IMR-90 (cell line): ENCODE data around the gene TSEN54. TPM values are rescaled to one million over a fixed set of nuclear protein-coding genes. Genes with fewer than 3 reads are reported as not detected.

Experiments
- ATAC-seq: fragments of 200-7000 bp; cut with Tn5 transposase; 2 replicates; pipeline ENCODE4 v1.9.1; 2020; ENCODE audit warnings: low read depth, mild to moderate bottlenecking, moderate library complexity
- BruUV-seq: library from RNA; stranded (reverse); fragments of 400-500 nt; replicated peaks from 2 replicates; lab custom pipeline; 2021; lab: Mats Ljungman, UMichigan
- CTCF ChIA-PET: fragments of 300-600 bp; formaldehyde crosslinking; extraction: SDS; loops from one replicate; lab custom pipeline; 2021; ENCODE audit warnings: antibody characterized with exemption; lab: Yijun Ruan, JAX
- POLR2A ChIA-PET: fragments of 300-600 bp; sonication (Branson Sonifier 250); formaldehyde crosslinking; loops from one replicate; lab custom pipeline; 2022; ENCODE audit warnings: antibody characterized with exemption; ENCODE audit not compliant: unreplicated experiment; lab: Charles Lee
- DNase-seq: peaks from one replicate; pipeline ENCODE4 v3.0.0; 2013
- H2AFZ ChIP-seq: replicated peaks from 2 replicates; pipeline ENCODE3; 2013; ENCODE audit warnings: low read length, mild to moderate bottlenecking; ENCODE audit not compliant: poor library complexity
- H2AK5ac ChIP-seq: 2 replicates; pipeline ENCODE4 v1.6.1; 2013; ENCODE audit warnings: low read depth, low read length, inconsistent platforms
- H2AK9ac ChIP-seq: replicated peaks from 2 replicates; pipeline ENCODE3; 2013; ENCODE audit warnings: mild to moderate bottlenecking, low read depth, low read length, moderate library complexity; ENCODE audit not compliant: poor library complexity
- H2BK120ac ChIP-seq: 2 replicates; pipeline ENCODE4 v1.6.1; 2013; ENCODE audit warnings: low read depth, low read length, inconsistent platforms
- H2BK15ac ChIP-seq: 3 replicates; pipeline ENCODE4 v1.6.1; 2013; ENCODE audit warnings: low read depth, low read length, inconsistent platforms
- H2BK20ac ChIP-seq: 2 replicates; pipeline ENCODE4 v1.6.1; 2013; ENCODE audit warnings: low read depth, mild to moderate bottlenecking, inconsistent platforms, low read length, moderate library complexity
- H2BK5ac ChIP-seq: 2 replicates; pipeline ENCODE4 v1.6.1; 2013; ENCODE audit warnings: mild to moderate bottlenecking, low read depth, low read length, inconsistent platforms; ENCODE audit not compliant: poor library complexity, severe bottlenecking
- H3K14ac ChIP-seq: replicated peaks from 2 replicates; pipeline ENCODE4 v1.6.1; 2013; ENCODE audit warnings: low read depth, low read length, inconsistent platforms
- H3K18ac ChIP-seq: 2 replicates; pipeline ENCODE4 v1.6.1; 2013; ENCODE audit warnings: low read depth, low read length, control low read depth
- H3K23ac ChIP-seq: 2 replicates; pipeline ENCODE4 v1.6.1; 2013; ENCODE audit warnings: low read depth, low read length, inconsistent platforms
- H3K27ac ChIP-seq: 2 replicates; pipeline ENCODE4 v1.5.1; 2013; ENCODE audit warnings: mild to moderate bottlenecking, control low read depth, low read length; ENCODE audit not compliant: insufficient read depth
- H3K27me3 ChIP-seq: 2 replicates; pipeline ENCODE4 v1.6.1; 2013; ENCODE audit warnings: low read length; ENCODE audit not compliant: control insufficient read depth, insufficient read depth
- H3K36me3 ChIP-seq: 2 replicates; pipeline ENCODE4 v1.6.1; 2013; ENCODE audit warnings: low read length, mixed read lengths; ENCODE audit not compliant: control insufficient read depth, insufficient read depth
- H3K4ac ChIP-seq: 2 replicates; pipeline ENCODE4 v1.6.1; 2013; ENCODE audit warnings: low read depth, low read length, inconsistent platforms
- H3K4me1 ChIP-seq: 2 replicates; pipeline ENCODE4 v1.6.1; 2013; ENCODE audit warnings: low read length, mixed read lengths; ENCODE audit not compliant: control insufficient read depth, insufficient read depth
- H3K4me2 ChIP-seq: 2 replicates; pipeline ENCODE4 v1.6.1; 2013; ENCODE audit warnings: low read depth, mild to moderate bottlenecking, control low read depth, low read length, moderate library complexity
- H3K4me3 ChIP-seq: 2 replicates; pipeline ENCODE4 v1.5.1; 2013; ENCODE audit warnings: low read depth, mild to moderate bottlenecking, control low read depth, low read length, moderate library complexity; ENCODE audit not compliant: insufficient read depth
- H3K56ac ChIP-seq: 2 replicates; pipeline ENCODE4 v1.6.1; 2013; ENCODE audit warnings: low read length, inconsistent platforms; ENCODE audit not compliant: insufficient read depth; ENCODE audit errors: extremely low read depth
- H3K79me1 ChIP-seq, 2 experiments: 2 replicates each; pipeline ENCODE4 v1.6.1; 2013; ENCODE audit warnings: low read length in 2 of 2, inconsistent platforms in 1 of 2, low read depth in 1 of 2
- H3K9ac ChIP-seq: 2 replicates; pipeline ENCODE4 v1.6.1; 2013; ENCODE audit warnings: low read depth, low read length, control low read depth
- H3K9me1 ChIP-seq: 2 replicates; pipeline ENCODE4 v1.6.1; 2013; ENCODE audit warnings: low read length, inconsistent platforms; ENCODE audit not compliant: insufficient read depth
- H3K9me3 ChIP-seq: 2 replicates; pipeline ENCODE4 v1.6.1; 2013; ENCODE audit warnings: low read length; ENCODE audit not compliant: control insufficient read depth, insufficient read depth
- H4K20me1 ChIP-seq: 2 replicates; pipeline ENCODE4 v1.6.1; 2013; ENCODE audit warnings: low read length, inconsistent platforms; ENCODE audit not compliant: insufficient read depth
- H4K5ac ChIP-seq: 2 replicates; pipeline ENCODE4 v1.6.1; 2013; ENCODE audit warnings: mild to moderate bottlenecking, low read depth, low read length, control low read depth
- H4K8ac ChIP-seq, 2 experiments: 2 replicates each; pipeline ENCODE4 v1.6.1; 2013; ENCODE audit warnings: low read depth in 2 of 2, low read length in 2 of 2, control low read depth in 1 of 2, inconsistent platforms in 1 of 2
- H4K91ac ChIP-seq: 2 replicates; pipeline ENCODE4 v1.6.1; 2013; ENCODE audit warnings: low read depth, low read length, inconsistent platforms; ENCODE audit not compliant: insufficient read depth
- CEBPB ChIP-seq: IDR thresholded peaks from 2 replicates; pipeline ENCODE4 v1.6.1; 2012; ENCODE audit warnings: low read depth, low read length, improper control_type of control experiment
- MAFK ChIP-seq: IDR thresholded peaks from 2 replicates; pipeline ENCODE4 v1.6.1; 2012; ENCODE audit warnings: low read depth, low read length, improper control_type of control experiment
- MAZ ChIP-seq: IDR thresholded peaks from 2 replicates; pipeline ENCODE4 v1.6.1; 2012; ENCODE audit warnings: low read depth, mild to moderate bottlenecking, low read length, improper control_type of control experiment, moderate library complexity, borderline replicate concordance
- RAD21 ChIP-seq: IDR thresholded peaks from 2 replicates; pipeline ENCODE4 v1.6.1; 2012; ENCODE audit warnings: low read length, improper control_type of control experiment
- WGBS, 2 experiments: methylation state at CpG; one replicate each; pipeline versions ENCODE4 v1.1.5 to v1.1.7; 2013; ENCODE audit warnings: missing lambda C conversion rate in 2 of 2; ENCODE audit not compliant: insufficient read length in 1 of 2; ENCODE audit errors: extremely low coverage in 2 of 2; 5-methylcytosine and 5-hydroxymethylcytosine counted together
- dilution Hi-C: fragments of 300-500 bp; cut with HindIII; formaldehyde crosslinking; loops from one replicate; pipeline ENCODE4 v1.14.3; 2018; ENCODE audit warnings: low sequenced_read_pairs; ENCODE audit not compliant: unreplicated experiment
- in situ Hi-C: fragments of 300-500 bp; cut with MboI; formaldehyde crosslinking; loops from 3 replicates; pipeline ENCODE4 v1.14.3; 2019; ENCODE audit warnings: low sequenced_read_pairs, inconsistent platforms, mixed read lengths
- intact Hi-C: fragments of 100-400 bp; cut with micrococcal nuclease; formaldehyde crosslinking; loops from 2 replicates; pipeline ENCODE4 v1.10.0; 2022
- polyA plus RNA-seq, 3 experiments: library from polyadenylated mRNA; depleted of rRNA; stranded (reverse); fragments of >200 nt; gene quantifications; 2 replicates each; pipeline ENCODE4 v1.2.3, GENCODE V29; 2012; ENCODE audit warnings: low replicate concordance in 1 of 3
- total RNA-seq: library from RNA; depleted of rRNA; stranded (reverse); fragments of >200 nt; gene quantifications from 2 replicates; pipeline ENCODE4 v1.2.3, GENCODE V29; 2012

The TSEN54 gene
- total and polyA plus RNA-seq, 2 of the 4 experiments (the other 2 are of a cell fraction), result 7.2 to 14.9 TPM

DNA sequence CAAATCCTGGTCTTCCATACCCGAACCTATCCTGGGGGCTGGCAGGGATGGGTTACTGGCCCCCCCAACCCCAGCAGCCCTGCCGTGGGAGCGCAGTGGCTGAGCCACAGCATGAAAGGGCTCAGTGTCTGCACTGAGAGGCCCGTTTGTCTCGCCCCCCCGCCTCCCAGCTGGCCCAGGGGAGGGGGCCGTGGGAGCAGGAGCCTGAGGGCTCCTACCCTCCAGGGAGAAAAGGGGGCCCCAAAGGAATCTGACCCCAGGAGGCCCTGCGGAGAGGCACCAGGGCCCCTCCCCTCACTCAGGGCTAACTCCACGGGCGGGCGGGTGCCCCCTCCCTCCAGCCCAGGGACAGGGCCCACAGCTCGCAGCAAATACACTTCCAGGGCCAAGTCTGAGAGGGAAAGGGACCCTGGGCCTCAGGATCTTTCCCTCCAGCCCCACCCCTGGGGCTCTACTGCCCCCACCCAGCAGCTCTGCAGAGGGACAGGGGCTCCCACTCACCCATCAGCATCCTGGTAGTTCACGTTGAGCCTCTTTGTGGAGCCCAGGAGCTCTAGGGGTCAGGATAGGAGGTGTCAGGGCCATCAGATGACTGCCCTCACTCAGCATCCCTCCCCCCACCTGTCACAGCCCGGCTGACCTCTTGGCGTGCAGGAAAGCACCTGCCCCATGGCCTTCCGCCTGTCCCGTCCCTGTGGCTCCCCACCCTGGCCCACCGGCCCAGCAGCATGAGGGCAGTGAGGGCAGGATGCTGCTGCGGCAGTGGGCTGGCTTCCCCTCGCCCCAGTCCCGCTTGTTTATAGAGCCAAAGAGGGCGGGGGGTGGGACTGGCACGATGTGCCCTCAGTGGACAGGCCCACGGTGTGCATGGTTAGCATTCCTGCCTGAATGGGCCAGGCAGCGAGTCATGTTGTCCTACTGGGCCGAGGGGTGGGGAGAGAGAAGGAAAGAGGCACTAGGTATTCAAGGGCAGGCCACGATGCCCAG, 8.3 kb upstream of the TSEN54 start:
- ChIA-PET POLR2A (no interaction called here), CTCF (no interaction called here)
- H4K5ac ChIP-seq, result no peak overlapping the region
- H3K18ac ChIP-seq, result no peak overlapping the region
- no peak overlapping the region for H3K27ac ChIP-seq
- H3K4me3 ChIP-seq, result no peak overlapping the region
- H3K14ac ChIP-seq, result no peak overlapping the region
- H3K36me3 ChIP-seq, result peaks cover 33% of the 10 kb centered on the region
- H4K91ac ChIP-seq, result no peak overlapping the region
- H3K4me1 ChIP-seq, result peaks cover 11% of the 10 kb centered on the region
- no peaks in the 10 kb centered on the region for H3K9me3 ChIP-seq
- no peak overlapping the region for H2BK120ac ChIP-seq
- in situ Hi-C loops, result no loop called here
- ATAC-seq, result peak; percentile 50
- peaks cover 27% of the 10 kb centered on the region for H4K20me1 ChIP-seq
- no peak overlapping the region for H2BK20ac ChIP-seq
- BruUV-seq, result no TSS peak
- H2AK5ac ChIP-seq, result no peak overlapping the region
- TF ChIP-seq RAD21 (no peak), CEBPB (no peak), MAZ (no peak), MAFK (no peak)
- intact Hi-C loops, result no loop called here
- H2BK15ac ChIP-seq, result no peak overlapping the region
- H2AK9ac ChIP-seq, result no peak overlapping the region
- H2BK5ac ChIP-seq, result no peak overlapping the region
- no peak overlapping the region for H4K8ac ChIP-seq
- no peak for DNase-seq
- H3K56ac ChIP-seq, result no peak overlapping the region
- no peak overlapping the region for H3K4ac ChIP-seq
- H3K79me1 ChIP-seq, result peaks cover 15 to 46% of the 10 kb centered on the region in 2 experiments
- no peak overlapping the region for H3K23ac ChIP-seq
- dilution Hi-C loops, result no loop called here
- 76% methylated on average over 4 of the region's 27 CpGs; no CpG with 5 or more reads in 1 of the 2 experiments for WGBS, 2 experiments
- no peak overlapping the region for H3K9ac ChIP-seq
- no peak overlapping the region for H2AFZ ChIP-seq
- no peak overlapping the region for H3K4me2 ChIP-seq
- H3K27me3 ChIP-seq, result no peaks in the 10 kb centered on the region
- peaks cover 5% of the 10 kb centered on the region; the same call in 1 of the 2 replicates for H3K9me1 ChIP-seq
